HFF-Myc (cell line): Measurements from ENCODE around the gene ETV3.
A peak's percentile ranks its signal among the peaks of the same experiment; 100 is the strongest.

Experiments used
- DNase-seq: peaks from one replicate; pipeline ENCODE4 v3.0.0-alpha.2; 2011; ENCODE audit warnings: low read depth; ENCODE audit errors: extremely low read depth
- H3K4me3 ChIP-seq: replicated peaks from 2 replicates; pipeline ENCODE4 v1.5.1; 2011; ENCODE audit warnings: low read depth, mild to moderate bottlenecking, control low read depth, low read length
- CTCF ChIP-seq: IDR thresholded peaks from 2 replicates; pipeline ENCODE4 v1.5.1; 2012; ENCODE audit warnings: mild to moderate bottlenecking, low read depth, low read length, control low read depth; ENCODE audit errors: missing control alignments

The ETV3 gene

GRCh38 chr1:157161901-157162300 is 23.7 kb upstream of the ETV3 start:
- no peak overlapping the region for H3K4me3 ChIP-seq
- no peak for TF ChIP-seq CTCF
- DNase-seq: no peak

- no peak overlapping the region for H3K4me3 ChIP-seq
Measured at GRCh38 chr1:157158967-157159366, 20.8 kb upstream of the ETV3 start.

GRCh38 chr1:157157501-157158190 is 19.5 kb upstream of the ETV3 start:
- H3K4me3 ChIP-seq: no peak overlapping the region
- no peak for TF ChIP-seq CTCF
- no peak for DNase-seq

More at GRCh38 chr1:157158967-157159366, 20.8 kb upstream of the ETV3 start:
- DNase-seq: no peak
- TF ChIP-seq CTCF: no peak

- no peak for DNase-seq
- TF ChIP-seq CTCF: peak; percentile 89
- no peak overlapping the region for H3K4me3 ChIP-seq
Measured at GRCh38 chr1:157156058-157156541, 17.9 kb upstream of the ETV3 start.

GRCh38 chr1:157155658-157156057 is 17.5 kb upstream of the ETV3 start:
- no peak for DNase-seq
- no peak for TF ChIP-seq CTCF

GRCh38 chr1:157154940-157155514 is 16.8 kb upstream of the ETV3 start:
- no peak for TF ChIP-seq CTCF
- no peak overlapping the region for H3K4me3 ChIP-seq
- DNase-seq: no peak

More at GRCh38 chr1:157155658-157156057, 17.5 kb upstream of the ETV3 start:
- H3K4me3 ChIP-seq: no peak overlapping the region
